DOHH2 (cell line): Measurements from ENCODE around the gene CDC42EP1.

Experiments
- H3F3A ChIP-seq: fragments of 200-600 bp; sonication (generic), shearing (Covaris generic); 2 replicates; pipeline ENCODE4 v1.6.0; 2016; ENCODE audit warnings: antibody characterized with exemption, mild to moderate bottlenecking; ENCODE audit not compliant: control insufficient read depth, insufficient read depth
- H3K27ac ChIP-seq: fragments of 200-600 bp; sonication (generic); 2 replicates; pipeline ENCODE4 v1.5.1; 2014; ENCODE audit warnings: low read depth, mild to moderate bottlenecking, low read length, moderate library complexity
- H3K27me3 ChIP-seq: fragments of 200-600 bp; sonication (generic); 2 replicates; pipeline ENCODE4 v1.6.1; 2014; ENCODE audit warnings: mild to moderate bottlenecking, low read length, mixed read lengths; ENCODE audit not compliant: control insufficient read depth
- H3K36me3 ChIP-seq: fragments of 200-600 bp; sonication (generic); 2 replicates; pipeline ENCODE4 v1.6.1; 2014; ENCODE audit warnings: mild to moderate bottlenecking, low read length, moderate library complexity, mixed read lengths; ENCODE audit not compliant: control insufficient read depth
- H3K4me1 ChIP-seq: fragments of 200-600 bp; sonication (generic); 2 replicates; pipeline ENCODE4 v1.6.1; 2014; ENCODE audit warnings: mild to moderate bottlenecking, low read length, mixed read lengths; ENCODE audit not compliant: control insufficient read depth
- H3K4me2 ChIP-seq: fragments of 200-600 bp; sonication (generic); 2 replicates; pipeline ENCODE4 v1.6.0; 2014; ENCODE audit warnings: mild to moderate bottlenecking, low read length, moderate library complexity
- H3K4me3 ChIP-seq: fragments of 200-600 bp; sonication (generic); 2 replicates; pipeline ENCODE4 v1.5.1; 2014; ENCODE audit warnings: mild to moderate bottlenecking, low read length, mixed read lengths
- H3K79me2 ChIP-seq: fragments of 200-600 bp; sonication (generic); 2 replicates; pipeline ENCODE4 v1.6.1; 2014; ENCODE audit warnings: mild to moderate bottlenecking, low read length, mixed read lengths; ENCODE audit not compliant: control insufficient read depth
- H3K9me2 ChIP-seq: fragments of 200-600 bp; sonication (generic); replicated peaks from 2 replicates; pipeline ENCODE4 v1.6.1; 2014; ENCODE audit warnings: mild to moderate bottlenecking, low read length, mixed read lengths; ENCODE audit not compliant: control insufficient read depth
- H3K9me3 ChIP-seq: fragments of 200-600 bp; sonication (generic); 2 replicates; pipeline ENCODE4 v1.6.1; 2014; ENCODE audit warnings: antibody characterized with exemption, low read length, mixed read lengths; ENCODE audit not compliant: control insufficient read depth, insufficient read depth
- H4K20me1 ChIP-seq: fragments of 200-600 bp; sonication (generic); 2 replicates; pipeline ENCODE4 v1.6.0; 2014; ENCODE audit warnings: low read depth, mild to moderate bottlenecking, antibody characterized with exemption, low read length, moderate library complexity; ENCODE audit not compliant: control insufficient read depth, insufficient read depth
- CTCF ChIP-seq: fragments of 200-600 bp; sonication (generic); IDR thresholded peaks from one replicate; pipeline ENCODE4 v1.5.1; 2014; ENCODE audit warnings: antibody characterized with exemption, mild to moderate bottlenecking, low read depth, low read length; ENCODE audit not compliant: poor library complexity, severe bottlenecking
- EZH2phosphoT487 ChIP-seq: fragments of 200-600 bp; sonication (generic); IDR thresholded peaks from 2 replicates; pipeline ENCODE4 v1.6.1; 2017; ENCODE audit warnings: borderline replicate concordance, mild to moderate bottlenecking, antibody characterized with exemption, low read length, moderate library complexity, mixed read lengths

CDC42EP1 gene

GRCh38 chr22:37559901-37560607, at the start of gene CDC42EP1:
TSS of gene CDC42EP1 (plus strand) at chr22:37560480. CDS start at chr22:37566350, 5,870 bp downstream.
- Histone ChIP-seq H3K4me3 (no peak within 1 kb of the TSS), H3K4me2 (no peak within 1 kb of the TSS), H3K79me2 (no peaks in the 10 kb centered on the region), H3F3A (no peaks in the 10 kb centered on the region), H3K27me3 (peaks cover 34% of the 10 kb centered on the region), H4K20me1 (no peaks in the 10 kb centered on the region), H3K9me3 (no peaks in the 10 kb centered on the region), H3K4me1 (no peaks in the 10 kb centered on the region), H3K27ac (no peak within 1 kb of the TSS), H3K36me3 (no peaks in the 10 kb centered on the region), H3K9me2 (no peaks in the 10 kb centered on the region)
- TF ChIP-seq EZH2phosphoT487 (no peak), CTCF (no peak)

- H3K79me2 ChIP-seq: no peaks in the 10 kb centered on the region
These were observed 48.7 kb upstream of the CDC42EP1 start for GRCh38 chr22:37511395-37512104.

GRCh38 chr22:37514526-37515051, 45.7 kb upstream of the CDC42EP1 start:
- Histone ChIP-seq H3K9me2 (no peaks in the 10 kb centered on the region), H3K27ac (no peak overlapping the region), H3K4me3 (no peak overlapping the region), H3K9me3 (no peaks in the 10 kb centered on the region), H3K4me1 (no peaks in the 10 kb centered on the region), H3F3A (no peaks in the 10 kb centered on the region), H3K4me2 (no peak overlapping the region), H3K27me3 (peaks cover 31% of the 10 kb centered on the region), H3K36me3 (no peaks in the 10 kb centered on the region), H4K20me1 (no peaks in the 10 kb centered on the region), H3K79me2 (no peaks in the 10 kb centered on the region)
- no peak for TF ChIP-seq EZH2phosphoT487
- TF ChIP-seq CTCF: no peak

More at GRCh38 chr22:37511395-37512104, 48.7 kb upstream of the CDC42EP1 start:
- no peaks in the 10 kb centered on the region for H3F3A ChIP-seq
- H3K4me2 ChIP-seq: no peak overlapping the region
- H3K4me3 ChIP-seq: no peak overlapping the region
- TF ChIP-seq CTCF (no peak), EZH2phosphoT487 (no peak)
- H3K27me3 ChIP-seq: peaks cover 26% of the 10 kb centered on the region
- H3K9me3 ChIP-seq: no peaks in the 10 kb centered on the region
- no peak overlapping the region for H3K27ac ChIP-seq
- H3K4me1 ChIP-seq: no peaks in the 10 kb centered on the region
- H4K20me1 ChIP-seq: no peaks in the 10 kb centered on the region
- H3K9me2 ChIP-seq: no peaks in the 10 kb centered on the region
- H3K36me3 ChIP-seq: no peaks in the 10 kb centered on the region
